Activated naive CD4-positive, alpha-beta T cell treated with anti-CD3 and anti-CD28 coated beads for 36 hours (primary cell): ENCODE measurements around the gene NAV1. TPM values are rescaled to one million over a fixed set of nuclear protein-coding genes. Genes with fewer than 3 reads are reported as not detected.

ENCODE experiments used
- CTCF ChIA-PET: fragments of 350-600 bp; sonication (Branson Sonifier 250); formaldehyde crosslinking; loops from one replicate; lab custom pipeline; 2021; ENCODE audit warnings: antibody characterized with exemption; lab: Charles Lee
- DNase-seq: peaks from one replicate; pipeline ENCODE4 v3.0.0-alpha.2; 2020
- H3K27ac Mint-ChIP-seq: one replicate; pipeline ENCODE4 v1.8.0; 2021; ENCODE audit warnings: mild to moderate bottlenecking, mixed read lengths
- H3K27me3 Mint-ChIP-seq: one replicate; pipeline ENCODE4 v1.8.0; 2021; ENCODE audit warnings: low read depth, mixed read lengths
- H3K36me3 Mint-ChIP-seq: one replicate; pipeline ENCODE4 v1.8.0; 2021; ENCODE audit warnings: low read depth, mixed read lengths
- H3K4me1 Mint-ChIP-seq: one replicate; pipeline ENCODE4 v1.8.0; 2021; ENCODE audit warnings: low read depth, mixed read lengths
- H3K4me3 Mint-ChIP-seq: one replicate; pipeline ENCODE4 v1.8.0; 2021; ENCODE audit warnings: mild to moderate bottlenecking, moderate library complexity, mixed read lengths
- H3K9me3 Mint-ChIP-seq: one replicate; pipeline ENCODE4 v1.8.0; 2021; ENCODE audit warnings: mixed read lengths
- intact Hi-C: fragments of 100-400 bp; cut with micrococcal nuclease; formaldehyde crosslinking; loops from one replicate; pipeline ENCODE4 v1.15.1; 2023
- total RNA-seq, 2 experiments: library from RNA; stranded (reverse); gene quantifications; one replicate each; pipeline ENCODE4 v1.2.3, GENCODE V29; 2021

NAV1 gene
- total RNA-seq, 2 experiments from 2014 or later = 0.62 to 1.2 TPM

GRCh38 chr1:201563406-201563780 lies 24.5 kb downstream of the NAV1 start:
- Mint-ChIP-seq H3K9me3 (no peaks in the 10 kb centered on the region), H3K27me3 (no peaks in the 10 kb centered on the region), H3K27ac (no peak overlapping the region), H3K4me1 (peaks cover 3% of the 10 kb centered on the region), H3K4me3 (no peak overlapping the region), H3K36me3 (no peaks in the 10 kb centered on the region)
- no peak for DNase-seq
- CTCF ChIA-PET = interaction anchor here (1.2 to 6.6 kb wide), 3 partner anchors 140 to 229 kb away, joined by 4 to 83 read pairs (median 4); no protein-coding TSS in a partner anchor
- intact Hi-C loops = no loop called here

- Mint-ChIP-seq H3K36me3 (no peaks in the 10 kb centered on the region), H3K9me3 (no peaks in the 10 kb centered on the region), H3K27me3 (no peaks in the 10 kb centered on the region), H3K4me3 (no peak overlapping the region), H3K27ac (no peak overlapping the region), H3K4me1 (peaks cover 3% of the 10 kb centered on the region)
- CTCF ChIA-PET = interaction anchor here (1.2 to 6.6 kb wide), 3 partner anchors 140 to 229 kb away, joined by 4 to 83 read pairs (median 6); no protein-coding TSS in a partner anchor
- intact Hi-C loops = no loop called here
- DNase-seq = no peak
Observed at GRCh38 chr1:201563941-201564340, 25.0 kb downstream of the NAV1 start.

DNA sequence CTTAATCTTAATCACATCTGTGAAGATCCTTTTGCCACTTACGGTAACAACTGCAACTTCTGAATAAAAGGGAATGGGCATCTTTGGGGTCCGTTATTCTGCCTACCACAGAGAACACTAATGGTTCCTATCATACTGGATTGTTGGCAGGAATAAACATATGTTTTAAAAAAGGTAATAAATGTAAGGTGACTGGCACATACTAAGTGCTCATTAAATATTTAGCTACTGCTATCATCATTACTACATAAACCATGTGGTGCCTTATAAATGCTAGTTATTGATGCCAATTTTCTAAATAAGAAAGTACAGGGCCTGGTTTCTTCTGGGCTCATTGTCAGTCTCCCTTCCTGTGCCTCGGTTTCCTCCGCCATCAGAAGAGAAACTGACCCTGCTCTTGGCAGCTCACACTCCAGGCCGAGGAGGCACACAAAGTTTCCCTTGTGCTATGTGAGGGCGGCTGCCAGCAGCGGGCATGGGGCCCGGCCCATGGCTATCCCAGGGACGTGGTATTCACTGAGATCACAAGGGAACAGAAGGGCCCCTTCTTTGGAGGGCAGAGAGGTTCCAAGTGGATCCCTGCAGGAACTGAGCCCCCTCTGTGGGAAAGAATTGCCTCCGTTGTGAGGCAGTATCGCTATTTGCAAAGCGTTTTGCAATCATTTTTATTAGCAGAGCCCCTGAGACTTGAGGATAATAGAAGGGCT lies 26.2 kb downstream of the NAV1 start:
- Mint-ChIP-seq H3K4me1 (no peaks in the 10 kb centered on the region), H3K4me3 (no peak overlapping the region), H3K27ac (no peak overlapping the region), H3K36me3 (no peaks in the 10 kb centered on the region), H3K27me3 (no peaks in the 10 kb centered on the region), H3K9me3 (no peaks in the 10 kb centered on the region)
- CTCF ChIA-PET = interaction anchor here (1.8 kb wide), 1 partner anchor 138 kb away, joined by 6 read pairs; no protein-coding TSS in a partner anchor
- intact Hi-C loops = no loop called here
- DNase-seq = no peak

DNA sequence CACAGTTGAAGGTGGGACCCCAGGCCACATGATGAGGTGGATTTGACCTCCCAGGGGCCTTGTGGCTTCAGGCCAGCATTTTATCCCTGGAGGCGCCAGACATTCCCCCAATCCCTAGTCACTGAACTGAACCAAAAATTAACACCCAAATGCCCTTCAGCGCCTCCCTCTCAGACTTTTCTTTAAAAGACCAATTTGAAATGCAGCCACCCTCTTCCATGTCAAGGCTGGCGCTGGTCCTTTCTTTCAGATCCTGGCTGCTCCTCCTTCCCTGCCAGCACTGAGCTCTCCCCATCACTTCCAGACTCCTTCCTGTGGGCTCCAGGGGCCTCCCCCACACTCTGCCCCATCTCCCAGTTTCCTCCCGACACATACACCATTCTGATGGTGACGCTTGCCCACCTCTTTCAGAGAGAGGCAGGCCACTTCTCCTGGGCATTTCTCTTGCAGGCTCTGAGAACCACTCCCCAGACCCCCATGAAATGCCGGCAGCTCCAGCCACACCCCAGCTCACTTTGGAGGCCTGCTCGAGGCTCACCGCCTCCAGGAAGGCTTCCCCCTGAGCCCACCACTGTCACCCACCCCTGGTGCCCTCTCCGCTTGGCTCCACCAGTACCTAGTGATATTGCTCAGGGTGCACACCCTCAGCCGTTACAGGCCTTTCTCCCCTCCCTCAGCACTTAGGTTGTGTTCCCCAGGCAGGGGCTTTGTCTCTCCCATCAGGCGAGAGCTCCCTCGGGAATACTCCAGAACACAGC lies 27.0 kb downstream of the NAV1 start:
- Mint-ChIP-seq H3K4me3 (no peak overlapping the region), H3K36me3 (no peaks in the 10 kb centered on the region), H3K27me3 (no peaks in the 10 kb centered on the region), H3K9me3 (no peaks in the 10 kb centered on the region), H3K4me1 (no peaks in the 10 kb centered on the region), H3K27ac (no peak overlapping the region)
- CTCF ChIA-PET = interaction anchor here (1.8 kb wide), 1 partner anchor 138 kb away, joined by 6 read pairs; no protein-coding TSS in a partner anchor
- no peak for DNase-seq
- intact Hi-C loops = no loop called here

DNA sequence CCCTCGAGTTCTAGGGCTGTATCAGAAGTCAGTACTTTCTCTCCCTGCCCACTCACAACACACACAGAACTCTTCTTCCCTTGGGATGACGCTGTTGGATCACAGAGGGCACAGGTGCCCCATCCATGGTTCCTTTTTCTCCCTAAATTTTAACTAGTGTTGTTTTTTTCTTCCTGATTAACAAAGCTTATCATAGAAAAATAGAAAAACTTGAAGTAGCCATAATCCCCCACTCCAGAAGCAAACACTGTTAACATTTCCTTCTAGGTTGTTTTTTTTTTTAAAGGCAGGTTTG lies 27.5 kb downstream of the NAV1 start:
- CTCF ChIA-PET = no interaction called here
- Mint-ChIP-seq H3K4me1 (no peaks in the 10 kb centered on the region), H3K36me3 (no peaks in the 10 kb centered on the region), H3K4me3 (no peak overlapping the region), H3K27ac (no peak overlapping the region), H3K9me3 (no peaks in the 10 kb centered on the region), H3K27me3 (no peaks in the 10 kb centered on the region)
- intact Hi-C loops = no loop called here
- DNase-seq = no peak

- CTCF ChIA-PET = no interaction called here
- no peaks in the 10 kb centered on the region for H3K36me3 Mint-ChIP-seq
- no peak overlapping the region for H3K27ac Mint-ChIP-seq
- DNase-seq = no peak
- intact Hi-C loops = no loop called here
- H3K9me3 Mint-ChIP-seq = no peaks in the 10 kb centered on the region
- H3K27me3 Mint-ChIP-seq = no peaks in the 10 kb centered on the region
- H3K4me1 Mint-ChIP-seq = no peaks in the 10 kb centered on the region
- H3K4me3 Mint-ChIP-seq = no peak overlapping the region
Observed at GRCh38 chr1:201566933-201567801, 28.2 kb downstream of the NAV1 start.

DNA sequence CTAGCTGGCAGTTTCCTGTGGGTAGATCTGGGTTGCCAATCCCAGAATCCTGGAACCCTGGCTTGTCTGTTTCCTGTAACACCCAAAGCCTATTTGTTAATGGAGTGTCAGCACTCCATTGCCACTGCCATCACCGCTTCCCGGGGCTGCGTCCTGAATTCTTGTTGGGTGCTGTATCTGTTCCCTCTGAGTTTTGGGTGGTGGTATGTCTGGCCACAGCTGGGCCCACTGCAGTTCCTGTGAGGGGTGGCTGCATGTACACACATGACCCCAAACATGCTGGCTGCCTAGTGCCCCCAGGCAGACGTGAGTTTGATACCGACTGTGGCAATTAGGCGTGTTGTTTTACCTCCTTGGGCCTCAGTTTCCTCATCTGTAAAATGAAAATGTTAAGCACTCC lies 29.3 kb downstream of the NAV1 start:
- Mint-ChIP-seq H3K27me3 (no peaks in the 10 kb centered on the region), H3K4me1 (peaks cover 6% of the 10 kb centered on the region), H3K4me3 (no peak overlapping the region), H3K9me3 (no peaks in the 10 kb centered on the region), H3K36me3 (no peaks in the 10 kb centered on the region), H3K27ac (no peak overlapping the region)
- no peak for DNase-seq
- CTCF ChIA-PET = no interaction called here
- intact Hi-C loops = no loop called here

GRCh38 chr1:201568859-201569294 lies 29.9 kb downstream of the NAV1 start:
- no peaks in the 10 kb centered on the region for H3K36me3 Mint-ChIP-seq
- no peaks in the 10 kb centered on the region for H3K9me3 Mint-ChIP-seq
- H3K4me3 Mint-ChIP-seq = no peak overlapping the region
- no peak overlapping the region for H3K27ac Mint-ChIP-seq
- H3K4me1 Mint-ChIP-seq = peaks cover 9% of the 10 kb centered on the region
- no peaks in the 10 kb centered on the region for H3K27me3 Mint-ChIP-seq
- intact Hi-C loops = no loop called here
- CTCF ChIA-PET = interaction anchor here (0.6 to 1.4 kb wide), 2 partner anchors 9 to 307 kb away, joined by 3 to 4 read pairs; no protein-coding TSS in a partner anchor
- no peak for DNase-seq

DNA sequence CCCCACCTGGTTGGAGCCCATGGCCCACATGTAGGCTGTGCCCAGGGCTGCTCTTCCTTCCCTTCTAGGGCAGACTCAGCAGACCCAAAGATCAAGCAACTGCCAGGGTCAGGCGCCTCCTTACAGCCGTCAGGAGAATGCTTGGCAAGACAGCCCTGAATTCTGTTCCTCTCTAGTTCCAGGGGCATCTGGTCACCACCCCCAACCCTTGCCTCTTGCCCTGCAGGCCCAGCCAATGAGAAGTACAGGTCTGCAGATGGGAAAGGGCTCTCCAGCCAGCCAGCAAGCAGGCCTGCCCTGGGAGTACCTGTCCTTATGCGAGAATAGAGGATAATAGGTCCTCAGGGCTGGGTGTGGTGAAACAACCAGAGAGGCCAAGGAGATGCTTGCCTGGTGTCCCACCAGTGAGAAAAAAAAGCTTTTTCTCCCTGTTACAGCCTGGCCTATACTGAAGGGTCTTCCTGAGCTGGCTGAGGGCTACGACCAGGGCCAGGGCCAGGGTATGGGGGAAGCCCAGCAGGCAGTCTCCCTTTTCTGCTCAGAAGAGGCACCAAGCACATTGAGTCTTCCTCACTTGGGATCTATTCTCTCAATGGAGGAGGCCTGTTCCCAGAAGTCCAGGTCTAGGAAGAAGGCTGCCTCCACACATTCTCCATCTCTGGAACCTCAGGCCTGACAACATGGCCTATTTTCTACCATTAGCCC lies 31.4 kb downstream of the NAV1 start:
- H3K36me3 Mint-ChIP-seq = no peaks in the 10 kb centered on the region
- no peaks in the 10 kb centered on the region for H3K9me3 Mint-ChIP-seq
- no peaks in the 10 kb centered on the region for H3K27me3 Mint-ChIP-seq
- H3K27ac Mint-ChIP-seq = no peak overlapping the region
- H3K4me1 Mint-ChIP-seq = peaks cover 9% of the 10 kb centered on the region
- intact Hi-C loops = no loop called here
- H3K4me3 Mint-ChIP-seq = no peak overlapping the region
- DNase-seq = no peak
- CTCF ChIA-PET = interaction anchor here (1.0 to 1.6 kb wide), 3 partner anchors 11 to 135 kb away, joined by 3 to 6 read pairs (median 4); no protein-coding TSS in a partner anchor

GRCh38 chr1:201570886-201571624 lies 32.1 kb downstream of the NAV1 start:
- no peak overlapping the region for H3K4me3 Mint-ChIP-seq
- H3K27me3 Mint-ChIP-seq = no peaks in the 10 kb centered on the region
- H3K27ac Mint-ChIP-seq = no peak overlapping the region
- CTCF ChIA-PET = interaction anchor here (1.0 to 1.6 kb wide), 2 partner anchors 12 to 134 kb away, joined by 3 to 6 read pairs; no protein-coding TSS in a partner anchor
- H3K36me3 Mint-ChIP-seq = no peaks in the 10 kb centered on the region
- DNase-seq = no peak
- H3K4me1 Mint-ChIP-seq = peaks cover 9% of the 10 kb centered on the region
- no peaks in the 10 kb centered on the region for H3K9me3 Mint-ChIP-seq
- intact Hi-C loops = no loop called here

DNA sequence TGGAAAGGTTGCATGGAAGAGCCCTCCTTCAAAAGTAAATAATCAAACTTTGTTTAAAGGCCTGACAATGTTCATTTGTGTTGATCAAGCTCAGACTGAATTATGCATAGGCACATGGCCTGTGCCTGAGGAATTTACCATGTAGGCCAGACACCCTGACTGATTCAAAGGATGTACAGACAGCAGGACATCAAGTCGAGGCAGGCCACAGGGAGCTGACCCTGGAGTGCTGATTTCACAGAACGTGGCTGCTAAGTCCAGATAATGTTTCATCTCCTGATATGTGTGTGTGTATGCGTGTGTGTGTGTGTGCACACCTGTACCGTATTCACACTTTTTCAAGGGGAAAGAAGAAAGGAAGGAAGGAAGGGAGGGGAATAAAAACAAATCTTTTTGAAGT lies 34.1 kb downstream of the NAV1 start:
- H3K4me3 Mint-ChIP-seq = no peak overlapping the region
- CTCF ChIA-PET = interaction anchor here (1.2 kb wide), 1 partner anchor 12 kb away, joined by 4 read pairs; no protein-coding TSS in a partner anchor
- H3K36me3 Mint-ChIP-seq = peaks cover 4% of the 10 kb centered on the region
- intact Hi-C loops = no loop called here
- H3K4me1 Mint-ChIP-seq = peaks cover 9% of the 10 kb centered on the region
- H3K9me3 Mint-ChIP-seq = peaks cover 6% of the 10 kb centered on the region
- no peak for DNase-seq
- no peak overlapping the region for H3K27ac Mint-ChIP-seq
- no peaks in the 10 kb centered on the region for H3K27me3 Mint-ChIP-seq
